Ovary (tissue), 9 donors: Measurements from ENCODE around the gene MANEAL. TPM values are rescaled to one million over a fixed set of nuclear protein-coding genes. Genes with fewer than 3 reads are reported as not detected.
"Not testable (repeated sequence)": the region's sequence is repeated elsewhere in the genome, so short reads cannot be mapped to it uniquely, and the experiment has no call there.

ENCODE experiments used
- DNase-seq, 5 donors: peaks; one replicate each; pipeline ENCODE4 v3.0.0-alpha.2; 2019 to 2020
- H3K27ac ChIP-seq, 2 donors: fragments of 200-600 bp; one replicate each; pipeline versions ENCODE4 v1.5.1 to v1.8.0; 2019 to 2022
- H3K27me3 ChIP-seq: fragments of 200-600 bp; one replicate; pipeline ENCODE4 v1.8.0; 2022
- H3K36me3 ChIP-seq: fragments of 200-600 bp; sonication (generic); one replicate; pipeline ENCODE4 v1.5.1; 2019
- H3K4me1 ChIP-seq: one replicate; pipeline ENCODE4 v1.8.1; 2013; ENCODE audit warnings: mild to moderate bottlenecking, moderate library complexity; ENCODE audit not compliant: insufficient read depth
- H3K4me3 ChIP-seq: fragments of 200-600 bp; sonication (generic); one replicate; pipeline ENCODE4 v1.5.1; 2017
- H3K9me3 ChIP-seq, 2 donors: fragments of 200-600 bp in 1 of 2; sonication (generic) in 1 of 2; one replicate each; pipeline versions ENCODE4 v1.5.1 to v1.8.1; 2013 to 2019; ENCODE audit warnings: mild to moderate bottlenecking in 1 of 2, moderate library complexity in 1 of 2
- CTCF ChIP-seq, 3 donors: fragments of 450-650 bp in 2 of 3; fragments of 200-600 bp in 1 of 3; IDR thresholded peaks; one replicate each; pipeline versions ENCODE4 v1.5.1 to v1.8.0; 2016 to 2022; ENCODE audit warnings: antibody characterized with exemption in 3 of 3, mild to moderate bottlenecking in 1 of 3
- EP300 ChIP-seq: sonication (generic); formaldehyde crosslinking; IDR thresholded peaks from one replicate; pipeline ENCODE4 v1.6.1; 2017; ENCODE audit warnings: antibody characterized with exemption
- POLR2A ChIP-seq: fragments of 450-650 bp; IDR thresholded peaks from one replicate; pipeline ENCODE4 v1.6.1; 2017; ENCODE audit warnings: antibody characterized with exemption, mild to moderate bottlenecking, moderate library complexity
- WGBS, 3 donors: extraction: QIAGEN DNeasy Blood & Tissue Kit in 1 of 3; methylation state at CpG; one replicate each; pipeline versions ENCODE4 v1.1.5 to v1.1.7; 2013 to 2017; 5-methylcytosine and 5-hydroxymethylcytosine counted together
- intact Hi-C, 4 donors: fragments of 100-400 bp; cut with DNase I; formaldehyde crosslinking; loops; one replicate each; pipeline versions ENCODE4 v1.11.0 to v1.15.1; 2022 to 2023
- polyA plus RNA-seq, 2 donors: library from polyadenylated mRNA; stranded (reverse); fragments of 200-250 nt in 1 of 2; fragments of 350-450 nt in 1 of 2; fragmentation: Illumina TruSeq in 1 of 2; extraction: RNeasy Lipid Tissue Mini Kit (QIAGEN cat#74804) in 1 of 2; gene quantifications; one replicate each; pipeline ENCODE4 v1.2.3, GENCODE V29; 2013 to 2014
- total RNA-seq, 7 donors: library from RNA; depleted of rRNA in 2 of 7; stranded (reverse); fragments of >200 nt in 2 of 7; fragmentation: NEBNext Ultra II Directional in 3 of 7; extraction: Animal tissue kit (Norgen Biotek cat#: 25700) in 3 of 7; gene quantifications; one replicate each; pipeline versions ENCODE4 v1.1.0 to v1.2.4, GENCODE V29; 2016 to 2023
- donor health status: DM: no; HTN: no; CAD: no; lungs with moderate emphysema.
- donor health status: DM: no; HTN: no; CAD: no.
- donor health status: Bipolar disorder and iron deficiency.
- donor health status: DM: yes; HTN: yes; CAD: no.
- donor health status: DM: no; HTN: no; CAD: no.
- donor health status: DM: yes; HTN: yes; CAD: no.

Gene MANEAL
- total and polyA plus RNA-seq, 9 donors, result 0.66 to 3.7 (median 1.7) TPM; not detected in 1

- DNase-seq, result peak in 3 of 5 donors; percentile 33 to 58 (median 39)
- 2 to 3% (median 3%) methylated on average over 29 of the region's 29 CpGs for WGBS, 3 donors
These were observed 29.2 kb upstream of the MANEAL start for GRCh38 chr1:37764414-37764825.

GRCh38 chr1:37764888-37765441, 28.7 kb upstream of the MANEAL start, which contains the start of gene EPHA10:
Gene EPHA10, minus strand, starts transcription at chr1:37765120. Its CDS starts 54 bp downstream, at chr1:37765066.
- H3K27ac ChIP-seq, result no peak within 1 kb of the TSS
- no peaks in the 10 kb centered on the region for H3K36me3 ChIP-seq
- TF ChIP-seq POLR2A, result no peak
- TF ChIP-seq EP300, result no peak
- no peak for TF ChIP-seq CTCF (IDR thresholded peaks at IDR 0.05)
- DNase-seq, result no peak
- 1 to 4% (median 1%) methylated on average over 33 of the region's 33 CpGs for WGBS, 3 donors
- no peak within 1 kb of the TSS for H3K4me3 ChIP-seq
- intact Hi-C loops, result no loop called here
- H3K4me1 ChIP-seq, result no peaks in the 10 kb centered on the region
- no peaks in the 10 kb centered on the region for H3K9me3 ChIP-seq
- no peaks in the 10 kb centered on the region for H3K27me3 ChIP-seq

More at GRCh38 chr1:37764414-37764825, 29.2 kb upstream of the MANEAL start:
- Histone ChIP-seq H3K27me3 (no peaks in the 10 kb centered on the region), H3K36me3 (no peaks in the 10 kb centered on the region), H3K27ac (no peak overlapping the region), H3K4me1 (no peaks in the 10 kb centered on the region), H3K9me3 (no peaks in the 10 kb centered on the region), H3K4me3 (no peak overlapping the region)
- no peak for TF ChIP-seq POLR2A
- TF ChIP-seq EP300, result no peak
- TF ChIP-seq CTCF (IDR thresholded peaks at IDR 0.05), result no peak
- intact Hi-C loops, result no loop called here

- DNase-seq, result no peak
- H3K4me1 ChIP-seq, result no peaks in the 10 kb centered on the region
- H3K27me3 ChIP-seq, result no peaks in the 10 kb centered on the region
- no peak overlapping the region for H3K27ac ChIP-seq
- no peaks in the 10 kb centered on the region for H3K9me3 ChIP-seq
- 4 to 8% (median 7%) methylated on average over 27 of the region's 27 CpGs for WGBS, 3 donors
- no peaks in the 10 kb centered on the region for H3K36me3 ChIP-seq
- intact Hi-C loops, result no loop called here
- H3K4me3 ChIP-seq, result no peak overlapping the region
- TF ChIP-seq EP300 (no peak), POLR2A (no peak), CTCF (IDR thresholded peaks at IDR 0.05) (no peak)
These were observed 27.6 kb upstream of the MANEAL start for GRCh38 chr1:37765916-37766664.

GRCh38 chr1:37767488-37767887, 26.2 kb upstream of the MANEAL start:
- no peaks in the 10 kb centered on the region for H3K9me3 ChIP-seq
- DNase-seq, result no peak
- no peaks in the 10 kb centered on the region for H3K36me3 ChIP-seq
- no peaks in the 10 kb centered on the region for H3K4me1 ChIP-seq
- intact Hi-C loops, result no loop called here
- TF ChIP-seq POLR2A (no peak), EP300 (no peak), CTCF (IDR thresholded peaks at IDR 0.05) (no peak)
- 7 to 10% (median 8%) methylated on average over 2 of the region's 2 CpGs for WGBS, 3 donors
- H3K4me3 ChIP-seq, result no peak overlapping the region
- H3K27me3 ChIP-seq, result no peaks in the 10 kb centered on the region
- H3K27ac ChIP-seq, result no peak overlapping the region

DNA sequence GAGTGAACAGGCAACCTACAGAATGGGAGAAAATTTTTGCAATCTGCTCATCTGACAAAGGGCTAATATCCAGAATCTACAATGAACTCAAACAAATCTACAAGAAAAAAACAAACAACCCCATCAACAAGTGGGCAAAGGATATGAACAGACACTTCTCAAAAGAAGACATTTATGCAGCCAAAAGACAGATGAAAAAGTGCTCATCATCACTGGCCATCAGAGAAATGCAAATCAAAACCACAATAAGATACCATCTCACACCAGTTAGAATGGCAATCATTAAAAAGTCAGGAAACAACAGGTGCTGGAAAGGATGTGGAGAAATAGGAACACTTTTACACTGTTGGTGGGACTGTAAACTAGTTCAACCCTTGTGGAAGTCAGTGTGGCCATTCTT, 22.2 kb upstream of the MANEAL start:
- intact Hi-C loops, H3K27me3 ChIP-seq, DNase-seq, H3K4me1 ChIP-seq, H3K27ac ChIP-seq, H3K36me3 ChIP-seq, H3K4me3 ChIP-seq, H3K9me3 ChIP-seq: not testable (repeated sequence)
